ENCODE measurements around the gene WBP2. TPM values are rescaled to one million over a fixed set of nuclear protein-coding genes. Genes with fewer than 3 reads are reported as not detected.
"Not testable (repeated sequence)": the region's sequence is repeated elsewhere in the genome, so short reads cannot be mapped to it uniquely, and the experiment has no call there.

WBP2 gene
- total and polyA plus RNA-seq, 12 donors: 130 to 210 (median 173) TPM

GRCh38 chr17:75864448-75864871, 9.3 kb upstream of the WBP2 start:
- intact Hi-C loops (cut with DNase I): no loop called here
- peaks cover 11 to 39% (median 27%) of the 10 kb centered on the region in 9 donors for H3K4me1 ChIP-seq
- peak; percentile 78 to 97 (median 92) for ATAC-seq
- H3K27me3 ChIP-seq: no peaks in the 10 kb centered on the region
- peak in 2 of 9 donors; percentile 22 to 28 for TF ChIP-seq CTCF (IDR thresholded peaks at IDR 0.05)
- H3K9me3 ChIP-seq: no peaks in the 10 kb centered on the region
- H3K4me3 ChIP-seq: peak overlapping the region in 1 of 10 donors; percentile 2
- WGBS, 2 donors: 23 to 39% methylated on average over 8 of the region's 8 CpGs
- no peaks in the 10 kb centered on the region for H3K36me3 ChIP-seq
- peak overlapping the region in 9 of 10 donors; percentile 53 to 82 (median 73) for H3K27ac ChIP-seq
- peak; percentile 65 to 84 for DNase-seq

- DNase-seq (no peak), ATAC-seq (peak in 1 of 8 donors; percentile 61)
- no peak overlapping the region for H3K27ac ChIP-seq
- no peak for TF ChIP-seq CTCF (IDR thresholded peaks at IDR 0.05)
- 83% methylated on average over 9 of the region's 9 CpGs for WGBS, 2 donors
- H3K36me3 ChIP-seq: no peaks in the 10 kb centered on the region
- no peak overlapping the region for H3K4me3 ChIP-seq
- no peaks in the 10 kb centered on the region for H3K27me3 ChIP-seq
- no peaks in the 10 kb centered on the region for H3K9me3 ChIP-seq
- peaks cover 11 to 48% (median 30%) of the 10 kb centered on the region in 9 donors for H3K4me1 ChIP-seq
- intact Hi-C loops (cut with DNase I): no loop called here
These were observed 6.8 kb upstream of the WBP2 start for GRCh38 chr17:75861927-75862317.

GRCh38 chr17:75859358-75859757, 4.2 kb upstream of the WBP2 start:
- H3K4me3 ChIP-seq, ATAC-seq, H3K27me3 ChIP-seq, DNase-seq, H3K36me3 ChIP-seq, H3K9me3 ChIP-seq: not testable (repeated sequence)
- Histone ChIP-seq H3K4me1 (peaks cover 4 to 49% (median 28%) of the 10 kb centered on the region in 9 donors), H3K27ac (peak overlapping the region in 9 of 10 donors; percentile 60 to 89 (median 74))
- 92 to 93% methylated on average over 10 of the region's 10 CpGs for WGBS, 2 donors
- intact Hi-C loops (cut with DNase I): loop anchor here in 2 of 10 donors (5.0 kb wide), 2 partner anchors 38 to 77 kb away; partner anchors contain the start of genes TRIM65 (in 2 of the 2) and UNK (in 1 of the 2)

GRCh38 chr17:75856062-75856756, 1.1 kb upstream of the WBP2 start:
- Histone ChIP-seq H3K4me1 (peaks cover 19 to 69% (median 54%) of the 10 kb centered on the region in 9 donors), H3K36me3 (peaks cover 0 to 23% (median 0%) of the 10 kb centered on the region in 9 donors), H3K4me3 (peak overlapping the region; percentile 79 to 97 (median 83)), H3K9me3 (no peaks in the 10 kb centered on the region), H3K27ac (peak overlapping the region; percentile 96 to 99 (median 98)), H3K27me3 (no peaks in the 10 kb centered on the region)
- intact Hi-C loops (cut with DNase I): loop anchor here in 2 of 10 donors (5.0 kb wide), 2 partner anchors 41 to 74 kb away; partner anchors contain the start of genes TRIM65 (in 2 of the 2) and UNK (in 1 of the 2)
- peak in 2 of 9 donors; percentile 17 to 54 for TF ChIP-seq CTCF (IDR thresholded peaks at IDR 0.05)
- ATAC-seq (no peak), DNase-seq (no peak)
- 2 to 3% methylated on average over 24 of the region's 24 CpGs for WGBS, 2 donors

Data from heart right ventricle (tissue), 16 donors.